GM08714 (cell line): ENCODE data around the gene ABCF1.

ENCODE experiments used
- H3K4me3 ChIP-seq: fragments of 200-500 bp; sonication (Bioruptor generic); 2 replicates; pipeline ENCODE4 v1.5.1; 2014; ENCODE audit warnings: mild to moderate bottlenecking, low read length, inconsistent platforms
- ZNF274 ChIP-seq: IDR thresholded peaks from 2 replicates; pipeline ENCODE4 v1.6.1; 2012; ENCODE audit warnings: mild to moderate bottlenecking, low read depth, low read length

The ABCF1 gene

GRCh38 chr6:30616811-30617564, 45.7 kb downstream of the ABCF1 start, which contains the start of gene PPP1R10:
TSS of gene PPP1R10 (minus strand) at chr6:30617243. CDS start at chr6:30609944, 7,299 bp downstream.
- peak within 1 kb of the TSS; percentile 95 for H3K4me3 ChIP-seq
- TF ChIP-seq ZNF274, result no peak

- H3K4me3 ChIP-seq, result peak within 1 kb of the TSS; percentile 95
- TF ChIP-seq ZNF274, result no peak
These were observed 46.5 kb downstream of the ABCF1 start, which contains the start of gene MRPS18B for GRCh38 chr6:30617565-30618269. TSS of gene MRPS18B (plus strand) at chr6:30617840. CDS start at chr6:30617866, 26 bp downstream.

- peak overlapping the region; percentile 63 for H3K4me3 ChIP-seq
- no peak for TF ChIP-seq ZNF274
These were observed 47.1 kb downstream of the ABCF1 start for GRCh38 chr6:30618270-30618797.

GRCh38 chr6:30619561-30619960, 48.3 kb downstream of the ABCF1 start:
- no peak overlapping the region for H3K4me3 ChIP-seq
- TF ChIP-seq ZNF274, result no peak

- TF ChIP-seq ZNF274, result no peak
These were observed 54.3 kb downstream of the ABCF1 start for GRCh38 chr6:30625511-30625910.

GRCh38 chr6:30626484-30627366, 55.5 kb downstream of the ABCF1 start, which contains the start of gene ATAT1:
TSS of gene ATAT1 (plus strand) at chr6:30626874.
- peak within 1 kb of the TSS; percentile 79 for H3K4me3 ChIP-seq
- no peak for TF ChIP-seq ZNF274

More at GRCh38 chr6:30625511-30625910, 54.3 kb downstream of the ABCF1 start:
- no peak overlapping the region for H3K4me3 ChIP-seq

- TF ChIP-seq ZNF274, result no peak
These were observed 64.6 kb downstream of the ABCF1 start for GRCh38 chr6:30635834-30636233.

GRCh38 chr6:30640481-30640880, 69.2 kb downstream of the ABCF1 start:
- no peak overlapping the region for H3K4me3 ChIP-seq
- no peak for TF ChIP-seq ZNF274

More at GRCh38 chr6:30635834-30636233, 64.6 kb downstream of the ABCF1 start:
- no peak overlapping the region for H3K4me3 ChIP-seq

GRCh38 chr6:30641048-30641447, 69.8 kb downstream of the ABCF1 start:
- no peak overlapping the region for H3K4me3 ChIP-seq
- no peak for TF ChIP-seq ZNF274
